ENCODE measurements around the gene TUSC1. TPM values are rescaled to one million over a fixed set of nuclear protein-coding genes. Genes with fewer than 3 reads are reported as not detected.
A peak's percentile ranks its signal among the peaks of the same experiment; 100 is the strongest.
"Not testable (repeated sequence)": the region's sequence is repeated elsewhere in the genome, so short reads cannot be mapped to it uniquely, and the experiment has no call there.

The TUSC1 gene
- total RNA-seq, 4 donors from 2014 or later, result 9.8 to 24.5 (median 20.8) TPM

DNA sequence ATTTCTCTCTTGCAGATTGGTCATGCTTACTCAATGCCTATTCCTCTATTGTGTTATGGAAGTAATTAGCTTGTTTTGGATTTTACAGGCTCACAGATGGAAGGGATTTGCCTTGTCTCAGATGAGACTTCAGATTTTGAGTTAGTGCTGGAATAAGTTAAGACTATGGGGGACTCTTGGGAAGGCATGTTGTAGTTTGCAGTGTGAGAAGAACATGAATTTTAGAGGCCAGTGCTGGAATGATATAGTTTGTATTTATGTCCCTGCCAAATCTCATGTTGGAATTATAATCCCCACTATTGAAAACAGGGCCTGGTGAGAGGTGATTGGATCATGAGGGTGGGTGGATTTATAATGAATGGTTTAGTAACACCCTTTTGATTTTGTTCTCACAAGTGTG is 6.1 kb upstream of the TUSC1 start:
- TF ChIP-seq, protein P1, sequence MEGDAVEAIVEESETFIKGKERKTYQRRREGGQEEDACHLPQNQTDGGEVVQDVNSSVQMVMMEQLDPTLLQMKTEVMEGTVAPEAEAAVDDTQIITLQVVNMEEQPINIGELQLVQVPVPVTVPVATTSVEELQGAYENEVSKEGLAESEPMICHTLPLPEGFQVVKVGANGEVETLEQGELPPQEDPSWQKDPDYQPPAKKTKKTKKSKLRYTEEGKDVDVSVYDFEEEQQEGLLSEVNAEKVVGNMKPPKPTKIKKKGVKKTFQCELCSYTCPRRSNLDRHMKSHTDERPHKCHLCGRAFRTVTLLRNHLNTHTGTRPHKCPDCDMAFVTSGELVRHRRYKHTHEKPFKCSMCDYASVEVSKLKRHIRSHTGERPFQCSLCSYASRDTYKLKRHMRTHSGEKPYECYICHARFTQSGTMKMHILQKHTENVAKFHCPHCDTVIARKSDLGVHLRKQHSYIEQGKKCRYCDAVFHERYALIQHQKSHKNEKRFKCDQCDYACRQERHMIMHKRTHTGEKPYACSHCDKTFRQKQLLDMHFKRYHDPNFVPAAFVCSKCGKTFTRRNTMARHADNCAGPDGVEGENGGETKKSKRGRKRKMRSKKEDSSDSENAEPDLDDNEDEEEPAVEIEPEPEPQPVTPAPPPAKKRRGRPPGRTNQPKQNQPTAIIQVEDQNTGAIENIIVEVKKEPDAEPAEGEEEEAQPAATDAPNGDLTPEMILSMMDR (IDR thresholded peaks at IDR 0.05), result no peak
- TF ChIP-seq POLR2A (IDR thresholded peaks at IDR 0.05) (no peak), POLR2AphosphoS5 (IDR thresholded peaks at IDR 0.05) (no peak), EP300 (IDR thresholded peaks at IDR 0.05) (no peak)
- no peaks in the 10 kb centered on the region for H3K27me3 ChIP-seq
- DNase-seq (ENCODE audit: low spot score in 2 of 2), result no peak
- no peak overlapping the region for H3K4me3 ChIP-seq
- H3K9me3 ChIP-seq, result no peaks in the 10 kb centered on the region
- H3K27ac ChIP-seq, result no peak overlapping the region
- H3K36me3 ChIP-seq, result no peaks in the 10 kb centered on the region
- peaks cover 4% of the 10 kb centered on the region for H3K4me1 ChIP-seq

DNA sequence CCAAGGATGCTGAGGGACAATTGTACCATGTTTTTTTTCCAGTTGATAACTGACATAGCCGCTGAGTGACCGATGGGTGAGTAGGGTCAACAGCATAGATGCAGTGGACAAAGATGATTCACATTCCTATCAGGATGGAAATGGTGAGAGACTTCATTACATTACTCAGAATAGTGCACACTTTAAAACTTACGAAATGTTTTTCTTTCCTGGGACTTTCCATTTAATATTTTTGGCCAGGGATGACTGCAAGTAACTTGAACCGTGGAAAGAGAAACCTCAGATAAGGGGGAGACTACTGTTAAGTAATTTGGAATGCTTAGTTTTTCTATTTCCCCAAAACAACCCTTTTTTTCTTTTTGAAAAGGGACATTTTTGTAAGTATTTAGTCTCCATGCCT is 3.0 kb upstream of the TUSC1 start:
- WGBS, result 49% methylated on average over 4 of the region's 4 CpGs
- TF ChIP-seq POLR2AphosphoS5 (IDR thresholded peaks at IDR 0.05) (no peak), EP300 (IDR thresholded peaks at IDR 0.05) (no peak), POLR2A (IDR thresholded peaks at IDR 0.05) (no peak)
- TF ChIP-seq, protein P1 (IDR thresholded peaks at IDR 0.05), result no peak
- DNase-seq (ENCODE audit: low spot score in 2 of 2), result no peak
- no peaks in the 10 kb centered on the region for H3K9me3 ChIP-seq
- no peaks in the 10 kb centered on the region for H3K36me3 ChIP-seq
- H3K4me1 ChIP-seq, result peaks cover 24% of the 10 kb centered on the region
- H3K4me3 ChIP-seq, result no peak overlapping the region
- peak overlapping the region; percentile 37 for H3K27ac ChIP-seq
- H3K27me3 ChIP-seq, result no peaks in the 10 kb centered on the region

DNA sequence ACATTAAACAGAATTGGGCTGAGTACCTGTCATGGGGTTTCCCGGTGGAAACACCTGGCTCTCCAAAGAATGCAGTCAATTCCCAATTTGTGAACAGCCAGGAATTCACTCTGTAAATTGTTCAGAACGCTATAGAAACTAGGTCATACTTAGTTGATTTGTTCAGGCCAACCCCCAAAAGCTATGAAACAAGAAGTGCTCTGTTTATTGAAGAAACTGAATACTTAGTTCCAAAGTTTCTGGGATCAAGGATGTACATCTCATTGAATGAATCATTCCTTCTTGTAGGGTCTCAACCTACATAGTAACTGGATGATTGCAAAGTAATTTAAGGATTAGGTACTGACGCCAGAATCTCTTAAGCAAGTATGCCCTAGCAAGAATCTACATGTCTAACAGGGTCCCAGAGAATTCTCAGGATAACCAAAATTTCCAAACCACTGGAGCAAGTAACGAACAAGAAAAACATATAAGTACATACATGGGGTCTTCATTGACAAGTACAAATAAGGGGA is 659 bp upstream of the TUSC1 start:
- Histone ChIP-seq H3K4me1 (peaks cover 28% of the 10 kb centered on the region), H3K27me3 (no peaks in the 10 kb centered on the region), H3K4me3 (peak overlapping the region; percentile 95), H3K27ac (peak overlapping the region; percentile 99), H3K9me3 (no peaks in the 10 kb centered on the region), H3K36me3 (no peaks in the 10 kb centered on the region)
- WGBS, result 52% methylated on average over 4 of the region's 4 CpGs
- no peak for DNase-seq (ENCODE audit: low spot score in 2 of 2)
- no peak for TF ChIP-seq POLR2A (IDR thresholded peaks at IDR 0.05)
- no peak for TF ChIP-seq EP300 (IDR thresholded peaks at IDR 0.05)
- no peak for TF ChIP-seq POLR2AphosphoS5 (IDR thresholded peaks at IDR 0.05)
- TF ChIP-seq, protein P1 (IDR thresholded peaks at IDR 0.05), result no peak

DNA sequence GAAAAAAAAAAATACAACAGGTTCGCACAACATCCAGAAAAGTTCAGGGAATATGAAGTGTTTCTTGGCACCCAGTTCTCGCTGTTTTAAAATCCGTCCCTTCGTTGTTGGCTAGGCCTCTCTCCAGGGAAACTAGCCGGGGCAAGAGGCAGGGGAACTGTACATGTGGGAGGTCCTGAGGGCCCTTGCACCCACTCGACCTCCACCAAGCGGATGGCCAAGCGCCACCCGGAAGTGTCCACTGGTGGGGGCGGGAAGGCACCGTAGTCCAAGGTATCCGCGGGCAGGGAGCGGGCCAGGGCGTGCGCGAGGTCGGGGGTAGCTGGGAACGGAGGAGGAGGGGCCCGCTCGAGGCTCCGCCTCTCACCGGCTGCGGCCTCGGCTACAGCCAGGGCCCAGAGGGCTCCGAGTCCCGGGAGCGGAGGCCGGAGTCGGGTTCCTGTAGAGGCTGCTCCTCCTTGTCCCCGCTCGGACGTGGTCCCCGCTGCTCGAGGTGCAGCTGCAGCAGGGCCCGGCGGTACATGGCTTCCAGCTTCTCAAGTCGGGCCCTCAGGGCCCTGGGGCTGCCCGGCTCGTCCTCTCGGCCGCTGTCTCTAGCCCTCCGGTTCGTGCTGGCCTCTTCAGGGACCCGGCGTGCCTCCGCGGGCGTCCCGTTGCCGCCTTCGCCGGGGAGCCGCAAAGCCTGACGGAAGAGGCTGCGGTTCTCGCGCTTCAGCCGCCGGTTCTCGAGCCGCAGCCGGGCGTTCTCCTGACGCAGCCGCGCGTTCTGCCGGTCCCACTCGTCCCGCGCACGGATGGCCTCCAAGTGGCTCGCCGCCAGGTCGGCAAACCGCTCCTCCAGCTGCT is 720 bp downstream of the TUSC1 start:
- peak in 1 of 3 donors; percentile 37 for TF ChIP-seq POLR2AphosphoS5 (IDR thresholded peaks at IDR 0.05)
- TF ChIP-seq POLR2A (IDR thresholded peaks at IDR 0.05), result no peak
- Histone ChIP-seq H3K4me3 (peak overlapping the region; percentile 95), H3K27ac (peak overlapping the region; percentile 99), H3K36me3 (no peaks in the 10 kb centered on the region), H3K4me1 (peaks cover 28% of the 10 kb centered on the region), H3K27me3 (no peaks in the 10 kb centered on the region), H3K9me3 (no peaks in the 10 kb centered on the region)
- 10% methylated on average over 40 of the region's 77 CpGs for WGBS
- DNase-seq (ENCODE audit: low spot score in 2 of 2), result peak; percentile 90 to 91

DNA sequence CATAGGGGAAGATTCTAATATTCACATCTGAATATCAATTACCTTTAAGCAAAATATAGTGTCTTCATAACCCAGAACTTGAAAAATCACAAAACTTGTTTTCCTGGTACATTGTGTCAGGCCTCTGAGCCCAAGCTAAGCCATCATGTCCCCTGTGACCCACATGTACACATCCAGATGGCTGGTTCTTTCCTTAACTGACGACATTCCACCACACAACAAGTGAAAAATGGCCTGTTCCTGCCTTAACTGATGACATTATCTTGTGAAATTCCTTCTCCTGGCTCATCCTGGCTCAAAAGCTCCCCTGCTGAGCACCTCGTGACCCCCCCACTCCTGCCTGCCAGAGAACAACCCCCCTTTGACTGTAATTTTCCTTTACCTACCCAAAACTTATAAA is 2.4 kb downstream of the TUSC1 start:
- DNase-seq (ENCODE audit: low spot score in 2 of 2); H3K4me3 ChIP-seq; H3K9me3 ChIP-seq; H3K27ac ChIP-seq; H3K36me3 ChIP-seq; H3K27me3 ChIP-seq: not testable (repeated sequence)
- WGBS, result 71% methylated on average over 2 of the region's 2 CpGs
- peaks cover 28% of the 10 kb centered on the region for H3K4me1 ChIP-seq

DNA sequence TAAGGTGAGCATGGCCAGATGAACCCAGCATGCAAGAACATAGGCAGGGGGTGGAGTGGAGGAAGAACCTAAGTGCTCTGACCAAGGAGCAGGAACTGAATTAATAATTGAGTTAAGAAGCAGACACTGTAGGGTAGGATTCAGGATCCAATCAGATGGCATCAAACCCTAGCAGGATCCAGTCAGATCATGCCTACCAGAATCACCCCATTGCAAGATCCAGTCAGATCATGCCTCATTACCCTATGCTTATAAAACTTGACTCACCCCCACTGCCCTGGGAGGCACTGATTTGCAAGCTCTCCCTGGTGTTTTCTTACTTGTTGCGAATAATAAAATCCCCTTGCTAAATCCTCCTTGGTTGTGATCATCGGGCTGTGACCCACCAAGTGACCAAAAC is 19.7 kb downstream of the TUSC1 start:
- no peaks in the 10 kb centered on the region for H3K9me3 ChIP-seq
- WGBS, result 95% methylated on average over 2 of the region's 2 CpGs
- TF ChIP-seq POLR2A (IDR thresholded peaks at IDR 0.05) (no peak), POLR2AphosphoS5 (IDR thresholded peaks at IDR 0.05) (no peak), EP300 (IDR thresholded peaks at IDR 0.05) (no peak)
- TF ChIP-seq, protein P1 (IDR thresholded peaks at IDR 0.05), result no peak
- H3K4me1 ChIP-seq, result no peaks in the 10 kb centered on the region
- no peaks in the 10 kb centered on the region for H3K27me3 ChIP-seq
- no peak overlapping the region for H3K4me3 ChIP-seq
- H3K27ac ChIP-seq, result no peak overlapping the region
- H3K36me3 ChIP-seq, result no peaks in the 10 kb centered on the region
- DNase-seq (ENCODE audit: low spot score in 2 of 2), result no peak

All from suprapubic skin (tissue), 4 donors.